Measurements from ENCODE around the gene AMOTL1.
A peak's percentile ranks its signal among the peaks of the same experiment; 100 is the strongest.
"Not testable (repeated sequence)": the region's sequence is repeated elsewhere in the genome, so short reads cannot be mapped to it uniquely, and the experiment has no call there.

The AMOTL1 gene

GRCh38 chr11:94771951-94772350 is 3.8 kb downstream of the AMOTL1 start:
- FAIRE-seq: no peak

DNA sequence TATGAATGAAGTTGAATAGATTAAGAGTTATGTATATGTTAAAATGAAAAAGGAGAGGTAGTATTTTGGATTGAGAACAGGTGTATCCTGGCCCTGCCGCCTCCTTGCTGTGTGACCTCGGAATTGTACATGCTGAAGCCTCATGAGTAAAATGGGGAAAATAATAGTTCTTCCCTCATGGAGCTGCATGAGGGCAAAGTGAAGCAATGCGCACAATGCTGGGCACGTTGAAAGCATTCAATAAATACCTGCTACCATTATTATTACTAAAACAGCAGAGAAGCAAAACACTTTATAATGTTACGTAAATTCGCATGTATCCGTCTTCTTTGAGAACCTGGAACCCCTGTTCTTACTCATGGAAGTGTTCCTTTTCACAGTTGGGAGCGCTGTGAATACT is 5.7 kb downstream of the AMOTL1 start:
- no peak for FAIRE-seq

DNA sequence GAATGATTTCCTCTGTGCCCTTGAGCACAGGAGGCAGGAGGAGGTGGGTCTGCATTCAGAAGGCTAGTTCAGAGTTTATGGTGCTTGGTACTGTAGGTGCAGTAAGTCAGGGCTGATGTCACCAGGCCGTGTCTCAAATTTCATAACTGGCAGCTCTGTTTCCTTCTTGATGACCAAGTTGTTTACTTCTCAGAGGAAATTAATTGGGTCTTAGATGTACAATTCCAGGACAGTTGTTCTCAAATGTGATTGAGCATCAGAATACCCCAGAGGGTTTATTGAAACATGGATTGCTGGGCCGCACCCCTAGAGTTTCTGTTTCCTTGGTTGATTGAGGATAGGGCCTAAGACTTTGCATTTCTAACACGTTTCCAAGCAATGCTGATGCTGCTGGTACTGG is 6.2 kb downstream of the AMOTL1 start:
- FAIRE-seq: no peak

DNA sequence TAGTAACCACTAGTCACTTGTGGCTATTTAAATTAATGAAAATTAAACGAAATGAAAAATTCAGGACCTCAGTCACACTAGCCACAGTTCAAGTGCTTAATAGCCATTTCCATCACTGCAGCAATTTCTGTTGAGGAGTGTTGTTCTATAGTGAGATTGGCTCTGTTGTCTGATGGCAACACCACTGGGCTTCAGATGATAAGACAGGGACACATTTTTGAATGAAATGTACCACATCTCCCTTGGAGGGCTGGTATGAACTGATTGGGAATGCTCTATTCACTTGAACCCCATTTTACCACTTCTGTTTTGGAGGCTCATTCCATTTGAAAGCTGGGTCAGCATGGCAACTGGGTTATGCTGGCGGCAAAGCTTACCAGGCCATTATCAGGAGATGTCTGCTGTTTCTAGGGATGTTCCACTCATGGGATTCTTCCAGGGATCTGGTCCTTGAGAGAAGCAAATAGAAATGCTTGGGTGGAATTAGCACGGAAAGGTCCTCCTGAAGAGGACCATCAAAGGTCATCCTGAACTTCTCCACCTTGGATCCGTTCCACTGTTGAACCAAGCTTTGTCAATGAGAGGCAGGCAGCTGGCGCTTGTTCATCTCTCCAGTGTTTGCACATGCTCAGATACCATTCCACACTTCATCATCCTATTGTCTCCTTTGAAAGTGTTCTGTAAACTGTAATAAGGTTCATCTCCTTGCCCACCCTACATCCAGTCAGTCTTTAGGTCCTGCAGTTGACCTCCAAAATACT is 7.6 kb downstream of the AMOTL1 start:
- no peak for FAIRE-seq

DNA sequence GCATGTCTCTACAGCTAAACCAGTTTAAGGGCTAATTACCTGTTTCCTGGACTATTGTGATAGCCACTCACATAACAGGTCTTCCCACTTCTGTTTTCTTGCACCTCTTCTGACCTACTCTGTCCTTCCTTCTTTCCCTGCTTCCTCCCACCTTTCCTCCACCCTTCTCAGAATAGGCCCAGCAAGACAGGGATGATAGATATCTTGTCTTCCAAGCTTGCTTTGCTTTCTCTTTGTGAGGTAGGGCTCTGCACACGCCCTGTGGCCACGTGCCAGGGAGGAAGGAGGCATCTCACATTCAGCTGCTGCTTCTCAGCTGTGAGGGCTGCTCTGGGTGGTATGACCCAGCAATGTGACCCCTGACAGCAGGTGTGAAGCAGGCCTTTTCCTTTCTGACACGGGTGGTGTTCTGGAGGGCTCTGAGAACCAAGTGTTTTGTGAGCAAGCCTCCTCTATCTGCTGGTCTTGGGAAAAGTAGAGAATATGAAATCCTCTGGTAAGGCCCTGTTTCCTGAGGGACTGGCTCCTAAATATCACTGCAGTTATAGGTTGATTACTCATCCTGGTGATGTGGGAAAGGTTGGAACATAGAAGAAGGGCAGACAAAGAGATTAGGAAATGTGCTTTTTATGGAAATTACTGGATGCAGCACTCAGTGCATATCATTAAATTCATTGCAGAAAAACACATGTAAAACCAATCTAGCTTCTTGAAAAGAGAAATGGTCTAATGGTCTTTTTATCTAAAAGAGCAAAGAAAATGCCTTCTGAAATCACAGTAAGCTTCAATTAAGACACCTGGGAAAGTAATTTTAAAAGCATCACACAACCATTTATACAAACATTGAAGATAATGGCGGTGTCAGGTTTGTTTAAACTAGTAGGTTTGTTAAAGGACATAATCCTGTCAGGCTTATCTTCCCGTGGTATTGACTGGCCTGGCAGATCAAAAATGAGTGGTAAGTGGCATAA is 8.5 kb downstream of the AMOTL1 start:
- FAIRE-seq: peak; percentile 64

- FAIRE-seq: no peak
Measured at GRCh38 chr11:94780432-94780831, 12.3 kb downstream of the AMOTL1 start.

- FAIRE-seq: no peak
Measured at GRCh38 chr11:94781837-94782236, 13.7 kb downstream of the AMOTL1 start.

DNA sequence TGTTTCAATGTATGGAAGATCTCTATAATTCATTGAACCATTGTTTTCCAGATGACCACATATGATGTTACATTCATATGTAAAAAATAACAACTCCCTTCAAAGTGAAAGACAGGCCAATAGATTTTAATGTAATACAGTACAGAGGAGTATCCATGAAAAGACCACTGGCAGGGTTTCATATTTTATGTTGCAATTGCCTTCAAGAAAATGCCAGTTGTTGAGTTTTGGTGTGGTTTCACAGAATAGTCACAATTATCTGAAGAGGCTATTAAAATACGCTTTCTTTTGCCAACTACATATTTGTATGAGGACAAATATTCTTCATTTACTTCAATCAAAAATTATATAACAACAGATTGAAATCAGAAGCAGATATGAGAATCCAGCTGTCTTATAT is 14.3 kb downstream of the AMOTL1 start:
- no peak for FAIRE-seq

DNA sequence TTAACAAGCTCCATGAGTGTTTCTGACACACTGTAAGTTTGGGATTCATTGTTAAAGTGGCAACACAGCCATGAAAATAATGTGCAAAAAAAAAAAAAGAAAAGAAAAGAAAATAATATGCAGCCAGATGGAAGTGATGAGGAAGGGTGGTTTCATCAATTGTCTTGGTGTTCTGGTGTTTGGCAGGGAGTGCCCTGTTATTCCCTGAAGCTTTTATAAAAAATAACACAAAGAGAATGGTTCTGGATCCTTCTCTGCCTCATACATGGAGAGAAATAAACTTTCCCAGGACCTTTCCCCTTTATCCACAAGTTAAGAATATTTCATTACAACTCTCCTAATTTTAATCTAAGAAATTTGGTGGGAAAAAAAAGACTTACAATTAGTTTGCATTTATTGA is 16.7 kb downstream of the AMOTL1 start:
- no peak for FAIRE-seq

DNA sequence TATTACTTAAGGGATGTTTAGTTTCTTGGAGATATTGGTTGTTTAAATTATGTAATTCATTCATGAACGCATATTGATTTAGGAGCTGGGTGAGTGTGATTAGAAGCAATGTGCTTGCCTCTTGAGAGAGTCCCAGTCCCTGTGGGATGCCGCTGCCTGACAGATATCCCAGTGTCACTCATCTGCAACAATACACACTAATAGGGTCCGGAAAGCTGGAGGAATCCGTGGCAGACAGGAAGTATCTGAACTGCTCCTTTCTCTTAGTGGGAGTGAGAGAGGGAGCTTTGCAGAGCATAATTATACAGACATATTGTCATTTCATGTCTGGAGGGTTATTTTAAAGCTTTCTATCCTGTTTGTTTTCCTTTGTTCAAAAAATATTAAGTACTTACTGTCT is 17.4 kb downstream of the AMOTL1 start:
- FAIRE-seq: no peak

GRCh38 chr11:94786264-94787126 is 18.3 kb downstream of the AMOTL1 start:
- FAIRE-seq: peak; percentile 96

DNA sequence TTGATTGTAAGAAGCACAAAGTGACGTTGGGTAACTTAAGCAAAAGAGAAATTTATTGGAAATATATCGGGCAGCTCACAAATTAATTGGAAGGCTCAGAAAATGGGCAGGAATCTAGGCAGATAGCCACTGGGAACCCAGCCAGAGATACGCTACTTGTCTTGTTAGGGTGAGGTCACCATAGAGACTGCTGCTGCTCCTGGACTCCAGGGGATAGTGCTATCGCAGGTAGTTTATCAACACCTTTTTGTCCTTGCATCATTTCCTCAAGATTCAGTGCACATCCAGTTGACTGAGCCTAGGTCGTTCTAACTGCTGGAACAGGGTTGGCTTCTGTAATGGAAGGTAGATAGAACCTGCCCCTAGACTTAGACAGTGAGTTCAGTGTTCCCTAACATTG is 19.6 kb downstream of the AMOTL1 start:
- no peak for FAIRE-seq

DNA sequence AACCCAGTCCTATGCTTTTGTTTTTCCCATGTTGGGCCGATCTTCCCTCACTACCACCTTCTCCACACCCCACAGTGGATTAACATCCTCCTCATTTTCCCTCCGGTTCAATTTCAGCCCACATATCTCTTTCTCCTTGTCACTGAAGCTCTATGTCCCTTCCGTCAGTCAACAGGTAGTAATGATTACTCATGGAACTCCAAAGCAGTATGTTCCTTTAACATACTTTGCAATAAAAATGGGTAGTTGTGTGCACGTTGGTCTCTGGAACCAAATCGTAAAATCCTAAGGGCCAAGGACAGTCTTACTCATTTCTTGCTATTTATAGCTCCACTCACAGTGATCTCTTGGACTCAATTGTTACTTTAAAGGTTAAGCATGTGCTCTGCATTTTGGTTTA is 20.2 kb downstream of the AMOTL1 start:
- no peak for FAIRE-seq

GRCh38 chr11:94790197-94790596 is 22.0 kb downstream of the AMOTL1 start:
- FAIRE-seq: no peak

DNA sequence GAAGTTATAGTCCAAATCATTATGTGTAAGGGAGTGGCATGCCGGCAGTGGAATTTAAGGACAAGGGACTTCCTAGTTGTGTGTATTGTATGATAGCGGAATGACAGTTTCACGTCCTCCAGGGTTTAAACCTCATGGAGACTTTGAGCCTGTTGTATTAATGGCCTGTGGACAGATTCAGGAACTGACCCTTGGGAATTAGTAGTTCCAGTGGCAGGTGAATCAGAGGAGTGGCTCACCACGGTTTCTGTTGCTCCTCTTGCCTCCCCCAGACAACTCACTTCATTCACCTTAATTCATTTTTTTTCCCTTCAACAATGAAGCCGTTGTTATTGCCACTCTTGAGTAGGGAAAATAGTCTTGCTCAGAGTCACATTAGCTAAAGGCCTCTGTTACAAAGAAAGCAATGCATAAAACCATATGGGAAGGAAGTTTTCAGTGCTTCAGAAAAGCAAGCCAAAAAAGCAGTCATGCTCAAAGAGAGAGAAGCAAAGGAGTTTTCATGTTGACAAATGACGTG is 22.6 kb downstream of the AMOTL1 start:
- FAIRE-seq: no peak

DNA sequence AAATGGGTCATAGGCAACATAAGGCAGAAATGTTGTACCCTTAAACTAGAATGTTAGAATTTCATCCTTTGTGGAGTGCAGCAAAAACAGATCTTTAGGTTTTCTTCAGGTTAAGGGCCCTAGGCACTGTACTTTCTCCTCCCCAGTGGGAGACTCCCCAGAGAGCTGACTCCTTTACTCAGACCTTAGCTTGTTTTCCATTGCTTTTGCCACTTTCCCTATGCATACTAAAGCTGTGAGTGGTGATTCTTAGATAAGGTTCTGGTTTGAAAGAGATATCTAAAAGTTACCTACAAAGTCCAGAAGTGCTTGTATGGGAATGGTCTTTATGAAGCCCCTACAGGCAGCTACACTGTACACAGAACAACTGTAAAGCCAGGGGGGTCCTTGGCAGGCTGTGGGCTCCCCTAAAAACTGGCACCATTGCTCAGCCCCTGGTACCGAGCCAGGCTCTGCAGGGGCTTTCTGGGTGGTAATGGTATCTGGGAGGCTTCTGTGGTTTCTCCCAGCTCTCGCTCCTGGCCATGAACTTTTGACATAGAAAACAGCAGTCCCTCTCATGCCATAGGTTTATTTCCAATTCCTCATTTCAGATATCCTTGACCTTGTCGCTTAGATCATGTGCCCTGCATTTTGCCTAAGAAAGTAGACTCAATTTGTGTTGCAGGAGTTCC is 23.2 kb downstream of the AMOTL1 start:
- no peak for FAIRE-seq

DNA sequence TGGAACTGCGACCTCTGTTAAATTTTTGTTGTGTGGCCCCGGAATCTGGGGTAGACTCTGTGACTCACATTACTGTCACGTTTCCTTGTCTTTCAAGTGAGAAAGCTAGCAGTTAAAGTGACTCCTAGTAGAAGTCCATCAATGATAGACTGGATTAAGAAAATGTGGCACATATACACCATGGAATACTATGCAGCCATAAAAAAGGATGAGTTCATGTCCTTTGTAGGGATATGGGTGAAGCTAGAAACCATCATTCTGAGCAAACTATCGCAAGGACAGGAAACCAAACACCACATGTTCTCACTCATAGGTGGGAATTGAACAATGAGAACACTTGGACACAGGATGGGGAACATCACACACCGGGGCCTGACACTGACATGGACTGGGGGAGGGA is 23.8 kb downstream of the AMOTL1 start:
- FAIRE-seq: not testable (repeated sequence)

- no peak for FAIRE-seq
Measured at GRCh38 chr11:94792451-94792850, 24.3 kb downstream of the AMOTL1 start.

DNA sequence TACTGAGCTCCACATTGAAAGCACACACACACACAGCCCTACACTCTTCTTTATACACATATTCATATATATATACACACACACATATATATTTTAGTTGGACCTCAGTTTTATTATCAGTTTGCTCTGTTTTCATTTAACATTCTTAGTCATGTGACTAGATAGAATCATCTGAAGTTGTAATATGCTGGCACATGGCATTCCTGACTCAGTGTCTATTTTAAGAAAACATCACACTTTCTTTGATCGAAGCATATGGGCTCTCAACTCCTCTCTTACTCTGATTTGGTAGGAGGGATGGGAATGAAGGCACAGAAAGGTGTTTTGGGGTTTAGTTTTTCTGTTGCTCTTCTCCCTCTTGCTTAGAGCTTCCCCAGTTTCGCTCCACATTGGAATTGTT is 24.8 kb downstream of the AMOTL1 start:
- FAIRE-seq: no peak

GRCh38 chr11:94793822-94794221 is 25.7 kb downstream of the AMOTL1 start:
- no peak for FAIRE-seq

DNA sequence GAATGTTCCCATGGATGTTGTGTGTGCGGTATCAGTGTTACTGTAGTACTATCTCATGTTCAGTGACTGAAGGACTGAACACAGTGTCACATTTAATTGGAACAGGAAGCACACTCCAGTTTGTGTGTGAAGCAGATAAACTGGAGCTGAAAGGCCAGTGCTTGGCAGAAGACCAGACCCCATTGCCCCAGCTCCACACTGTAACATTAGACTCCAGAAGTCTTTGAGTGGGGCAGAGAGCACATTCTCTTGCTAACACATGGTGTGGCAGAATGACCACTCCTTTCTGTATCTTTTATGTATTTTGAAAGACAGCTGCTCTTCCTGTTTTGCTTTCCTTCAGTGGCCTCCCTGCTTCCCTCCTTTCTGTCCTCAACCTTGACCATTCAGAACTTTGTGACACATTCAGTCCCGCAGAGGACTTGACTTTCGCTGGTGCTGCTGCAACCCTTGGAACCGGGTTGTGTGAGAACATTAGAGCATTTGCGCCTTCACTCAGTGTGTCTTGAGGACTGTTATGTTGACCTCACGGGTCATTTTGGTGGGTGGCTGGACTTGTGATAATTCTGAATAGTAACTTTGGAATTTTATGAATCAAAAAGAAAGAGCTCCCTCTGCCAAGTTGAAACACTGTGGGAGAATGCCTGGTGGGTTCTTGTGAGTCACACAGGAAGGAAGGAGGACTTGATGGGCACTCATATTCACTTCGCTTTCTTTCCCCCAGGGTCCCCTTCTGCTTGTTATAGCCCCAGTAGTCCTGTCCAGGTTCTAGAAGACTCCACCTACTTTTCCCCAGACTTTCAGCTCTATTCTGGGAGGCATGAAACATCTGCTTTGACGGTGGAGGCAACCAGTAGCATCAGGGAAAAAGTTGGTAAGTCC is 26.4 kb downstream of the AMOTL1 start:
- no peak for FAIRE-seq
